Activated effector memory CD4-positive, alpha-beta T cell treated with Interleukin-2 at 50 U/mL for 16 hours (primary cell): Measurements from ENCODE around the gene PLXNA2.

ENCODE experiments used
- DNase-seq: peaks from one replicate; pipeline ENCODE4 v3.0.0-alpha.2; 2020

PLXNA2 gene

GRCh38 chr1:208133355-208133754 is 110.8 kb downstream of the PLXNA2 start:
- DNase-seq, result no peak

- peak; percentile 10 for DNase-seq
These were observed 111.8 kb downstream of the PLXNA2 start for GRCh38 chr1:208132287-208132882.

DNA sequence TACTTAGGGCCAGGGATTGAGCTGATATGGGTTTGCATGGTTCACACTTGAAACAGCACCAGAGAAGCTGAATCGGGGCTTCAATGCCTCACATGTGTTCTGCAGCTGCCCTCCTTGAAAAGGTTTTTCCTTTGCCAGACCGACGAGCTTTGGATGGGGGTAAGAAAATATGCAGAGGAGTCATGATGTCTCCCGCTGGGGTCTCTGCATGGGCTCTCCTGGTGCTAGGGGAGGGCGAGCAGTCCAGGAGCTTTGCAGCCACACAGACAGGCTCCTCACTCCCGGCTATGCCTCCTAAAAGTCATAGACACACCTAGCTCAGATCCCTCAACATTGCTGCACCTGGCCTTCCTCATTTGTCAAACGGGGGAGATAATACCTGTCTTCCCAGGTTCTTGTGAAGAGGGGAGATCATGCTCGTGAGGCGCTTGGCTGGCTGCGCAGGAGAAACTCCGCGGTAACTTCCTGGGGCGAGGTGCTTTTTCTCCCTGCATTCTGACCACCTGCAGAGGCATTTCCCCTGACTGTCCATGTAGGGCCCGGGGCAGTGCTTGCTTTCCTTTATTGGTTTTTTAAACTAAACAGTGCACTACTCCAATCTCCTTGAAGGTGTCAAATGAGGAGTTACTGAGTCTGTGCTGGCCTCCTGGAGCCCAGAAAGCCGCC is 112.4 kb downstream of the PLXNA2 start:
- DNase-seq, result no peak

GRCh38 chr1:208129487-208129886 is 114.7 kb downstream of the PLXNA2 start:
- no peak for DNase-seq

DNA sequence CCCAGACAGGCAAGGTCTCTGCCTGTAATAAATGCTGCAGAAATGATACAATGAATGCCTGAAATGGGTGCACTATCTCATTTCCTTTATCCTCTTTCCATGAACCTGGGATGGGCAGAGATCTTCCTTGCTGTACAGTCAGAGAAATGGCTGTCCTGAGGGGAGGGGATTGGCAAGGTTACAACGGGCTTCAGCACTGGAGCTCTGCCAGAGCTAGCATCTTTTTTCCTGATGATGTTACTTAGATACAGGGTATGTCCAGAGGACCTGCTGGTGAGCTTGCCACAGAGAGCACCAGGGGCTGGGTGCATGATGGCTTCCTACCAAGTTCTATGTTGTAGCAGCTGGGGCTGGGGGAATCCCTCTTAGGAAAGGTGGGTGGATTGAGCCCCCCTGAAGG is 115.1 kb downstream of the PLXNA2 start:
- DNase-seq, result no peak

DNA sequence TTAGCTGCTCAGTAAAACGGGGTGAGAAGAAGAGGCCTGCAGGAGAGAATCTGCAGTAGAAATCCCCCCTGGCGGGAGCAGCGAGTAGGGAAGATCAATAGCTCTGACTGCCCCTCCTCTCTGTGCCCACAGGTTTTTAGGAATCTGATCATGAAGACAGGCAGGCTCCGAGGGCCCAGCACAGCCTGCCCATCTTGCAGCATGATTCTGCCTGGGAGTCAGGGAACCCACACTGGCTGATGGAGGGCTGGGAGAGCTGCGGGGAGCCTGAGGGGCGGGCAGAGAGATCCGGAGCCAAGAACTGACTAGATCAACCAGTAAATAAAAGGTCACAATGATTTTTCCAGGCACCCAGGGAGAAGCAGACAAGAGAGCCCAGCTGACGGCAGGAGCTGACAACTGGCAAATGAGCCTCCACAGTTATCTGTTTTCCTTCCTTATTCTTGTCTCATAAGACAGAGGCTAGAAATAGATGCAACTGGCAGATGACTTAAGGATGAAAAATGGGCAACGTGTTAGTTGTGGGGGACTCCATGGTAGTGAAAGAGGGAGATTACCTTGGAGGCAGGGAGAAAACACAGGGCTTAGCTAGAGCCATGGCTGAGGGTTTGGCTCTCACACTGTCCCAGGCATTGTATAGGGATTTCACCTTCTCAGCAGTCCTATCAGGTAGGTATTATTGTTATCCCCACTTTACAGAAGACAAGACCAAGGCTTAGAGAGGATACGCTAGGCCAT is 116.2 kb downstream of the PLXNA2 start:
- DNase-seq, result no peak

- DNase-seq, result no peak
These were observed 116.9 kb downstream of the PLXNA2 start for GRCh38 chr1:208127284-208127683.

DNA sequence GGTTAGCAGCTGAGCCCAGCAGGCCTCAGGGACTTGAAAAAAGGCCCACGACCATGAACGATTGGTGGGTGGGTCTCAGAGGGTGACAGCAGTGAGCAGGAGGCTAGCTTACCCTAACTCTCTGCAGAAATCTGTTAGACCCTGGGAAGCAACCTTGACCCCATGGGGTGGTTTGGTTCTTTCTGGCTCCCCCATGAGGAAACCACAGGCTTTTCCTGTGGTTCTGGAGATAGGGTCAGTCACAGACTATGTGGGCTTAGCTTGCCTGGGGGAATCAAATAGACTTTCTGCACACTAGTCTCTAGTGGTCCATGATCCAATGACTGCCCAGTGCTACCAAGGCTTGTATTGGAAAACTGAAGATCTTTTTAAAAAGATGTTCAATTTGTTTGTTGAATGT is 118.1 kb downstream of the PLXNA2 start:
- no peak for DNase-seq

- DNase-seq, result no peak
These were observed 121.4 kb downstream of the PLXNA2 start for GRCh38 chr1:208122612-208123358.

GRCh38 chr1:208121813-208122364 is 122.3 kb downstream of the PLXNA2 start:
- no peak for DNase-seq

GRCh38 chr1:208120431-208120790 is 123.8 kb downstream of the PLXNA2 start:
- DNase-seq, result no peak

GRCh38 chr1:208118841-208119606 is 125.2 kb downstream of the PLXNA2 start:
- DNase-seq, result no peak

GRCh38 chr1:208118306-208118705 is 125.9 kb downstream of the PLXNA2 start:
- DNase-seq, result no peak

- DNase-seq, result no peak
These were observed 126.4 kb downstream of the PLXNA2 start for GRCh38 chr1:208117826-208118225.

DNA sequence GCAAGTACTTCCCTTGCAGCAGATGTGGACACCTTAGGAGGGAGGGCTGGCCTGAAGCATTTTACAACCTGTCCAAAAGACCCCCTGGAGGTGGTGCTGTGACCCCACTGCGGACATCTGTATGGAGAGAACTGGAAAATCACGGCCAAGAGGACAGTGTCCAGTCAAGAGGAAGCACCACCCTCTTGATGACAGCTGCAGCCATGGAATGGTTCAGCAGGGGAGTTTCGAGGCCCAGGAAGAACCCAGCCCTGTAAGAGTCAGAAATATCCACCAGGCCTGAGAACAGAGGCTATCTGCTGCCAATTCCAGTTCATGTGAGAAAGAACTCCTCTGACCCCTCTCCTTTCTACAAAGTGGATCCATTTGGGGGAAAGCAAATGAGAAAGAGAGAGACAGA is 126.8 kb downstream of the PLXNA2 start:
- DNase-seq, result no peak

- no peak for DNase-seq
These were observed 128.1 kb downstream of the PLXNA2 start for GRCh38 chr1:208115924-208116640.

- no peak for DNase-seq
These were observed 131.2 kb downstream of the PLXNA2 start for GRCh38 chr1:208113011-208113410.

DNA sequence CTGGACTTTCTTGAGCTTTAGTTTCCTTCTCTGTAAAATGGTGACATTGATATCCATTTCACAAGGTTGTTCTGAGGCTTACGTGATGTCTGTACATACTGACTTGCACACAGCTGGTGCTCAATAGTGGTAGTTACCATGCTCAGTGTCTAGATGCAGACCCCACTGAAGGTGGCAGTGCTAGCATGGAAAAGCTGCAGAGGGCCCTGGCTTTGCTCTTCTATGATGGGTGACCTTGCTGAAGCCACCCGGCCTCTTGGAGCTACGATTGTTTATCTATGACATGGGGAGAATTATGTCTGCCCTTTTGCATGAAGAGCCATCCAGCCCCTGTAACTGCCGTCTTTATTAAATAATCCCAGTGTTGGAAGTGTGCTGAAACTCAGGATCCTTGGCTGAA is 131.8 kb downstream of the PLXNA2 start:
- DNase-seq, result no peak

DNA sequence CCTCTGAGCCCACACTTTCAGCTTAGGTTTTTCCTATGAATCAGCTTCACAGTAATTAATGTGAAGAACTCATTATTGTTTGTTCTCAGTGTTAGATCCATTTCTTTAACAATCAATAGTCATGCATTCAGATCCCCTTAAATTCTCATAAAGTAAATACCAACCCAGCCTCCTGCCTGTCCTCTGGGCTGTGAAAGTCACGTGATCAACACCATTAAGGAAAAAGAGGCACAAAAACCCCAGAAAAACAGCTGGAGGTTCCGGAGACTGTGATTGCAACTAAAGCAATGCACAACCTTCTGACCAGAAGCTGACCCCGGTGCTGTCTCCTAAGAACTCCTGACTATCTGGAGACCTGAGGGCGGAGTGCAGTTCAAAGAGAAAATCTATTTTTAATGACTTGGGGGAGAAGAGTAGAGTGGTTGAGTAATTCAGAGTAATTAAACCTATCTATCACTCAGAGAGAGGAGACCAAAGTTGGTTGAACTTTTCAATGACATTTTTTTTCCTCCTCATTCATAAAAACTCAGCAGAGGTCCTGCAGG is 132.5 kb downstream of the PLXNA2 start:
- DNase-seq, result no peak

DNA sequence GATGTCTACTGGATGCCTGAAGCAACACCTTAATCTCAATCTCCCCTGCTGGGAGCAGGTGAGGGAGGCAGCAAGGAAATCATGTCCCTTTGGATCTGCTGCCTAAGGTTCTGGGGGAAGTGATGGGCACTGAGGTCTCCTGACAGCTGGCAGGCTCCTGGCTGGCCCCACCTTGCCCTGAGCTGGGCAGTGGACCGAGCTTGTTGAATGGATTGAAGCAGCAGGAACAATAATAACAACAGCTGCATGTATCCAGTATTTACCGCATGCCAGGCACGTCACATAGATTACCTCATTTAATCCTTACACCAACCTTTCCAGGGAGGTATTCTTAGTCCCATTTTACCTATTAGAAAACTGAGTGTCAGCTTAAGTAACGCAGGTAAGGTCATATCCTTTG is 133.9 kb downstream of the PLXNA2 start:
- no peak for DNase-seq

- DNase-seq, result no peak
These were observed 135.4 kb downstream of the PLXNA2 start for GRCh38 chr1:208108646-208109330.
